ENCODE results near the gene WNT4. TPM values are rescaled to one million over a fixed set of nuclear protein-coding genes. Genes with fewer than 3 reads are reported as not detected.
A peak's percentile ranks its signal among the peaks of the same experiment; 100 is the strongest.

The WNT4 gene
- total RNA-seq, 2 experiments from 2014 or later, result not detected

- intact Hi-C loops (cut with DNase I, micrococcal nuclease), result no loop called here
- Mint-ChIP-seq H3K4me1 (ENCODE audit: low read depth) (peaks cover 80% of the 10 kb centered on the region), H3K27me3 (no peaks in the 10 kb centered on the region), H3K27ac (peak overlapping the region; percentile 81), H3K9me3 (no peaks in the 10 kb centered on the region), H3K4me3 (peak overlapping the region; percentile 74), H3K36me3 (ENCODE audit: low read depth) (peaks cover 83% of the 10 kb centered on the region)
- H3K9me3 ChIP-seq (ENCODE audit: control insufficient read depth in 1 of 2, insufficient read depth in 1 of 2, low read length in 2 of 2), result peaks cover 0 to 3% of the 10 kb centered on the region in 2 experiments
- H3K4me1 ChIP-seq (ENCODE audit: insufficient read depth, low read length), result peaks cover 85% of the 10 kb centered on the region
- DNase-seq, result no peak
- H3K27me3 ChIP-seq (ENCODE audit: control insufficient read depth in 1 of 2, insufficient read depth in 2 of 2, low read length in 2 of 2), result no peaks in the 10 kb centered on the region
- CTCF ChIA-PET, result interaction anchor here (0.7 to 1.0 kb wide), 2 partner anchors 54 to 129 kb away, joined by 3 read pairs; no protein-coding TSS in a partner anchor
- H3K36me3 ChIP-seq (ENCODE audit: insufficient read depth, low read length), result peaks cover 48% of the 10 kb centered on the region
- ATAC-seq (ENCODE audit: poor library complexity), result no peak
- H3K4me3 ChIP-seq (ENCODE audit: low read length), result no peak overlapping the region
- no peak overlapping the region for H3K27ac ChIP-seq (ENCODE audit: low read depth in 1 of 2, low read length in 2 of 2)
- POLR2A ChIA-PET, result interaction anchor here (1.6 to 3.5 kb wide), 3 partner anchors 9 to 47 kb away, joined by 7 to 21 read pairs (median 8); partner anchors contain the start of gene CDC42
- TF ChIP-seq CTCF (IDR thresholded peaks at IDR 0.05), result no peak
Observed at GRCh38 chr1:22071511-22071910, 71.4 kb downstream of the WNT4 start.

Other genes starting within 250 kb of the WNT4 start
- 10 to 100 TPM; 10.8 to 11.0 TPM for gene HSPG2, start 205.8 kb downstream of the WNT4 start, total RNA-seq
- not detected for gene CELA3B, start 166.1 kb downstream of the WNT4 start, total RNA-seq
- not detected for gene CELA3A, start 141.4 kb downstream of the WNT4 start, total RNA-seq
- gene CDC42, start 90.4 kb downstream of the WNT4 start, total RNA-seq, result 100 to 1,000 TPM; 375 to 379 TPM

Data from CD4-positive, alpha-beta T cell (primary cell).